ENCODE results near the gene SPATA31A6.
"Not testable (repeated sequence)": the region's sequence is repeated elsewhere in the genome, so short reads cannot be mapped to it uniquely, and the experiment has no call there.

Gene SPATA31A6

DNA sequence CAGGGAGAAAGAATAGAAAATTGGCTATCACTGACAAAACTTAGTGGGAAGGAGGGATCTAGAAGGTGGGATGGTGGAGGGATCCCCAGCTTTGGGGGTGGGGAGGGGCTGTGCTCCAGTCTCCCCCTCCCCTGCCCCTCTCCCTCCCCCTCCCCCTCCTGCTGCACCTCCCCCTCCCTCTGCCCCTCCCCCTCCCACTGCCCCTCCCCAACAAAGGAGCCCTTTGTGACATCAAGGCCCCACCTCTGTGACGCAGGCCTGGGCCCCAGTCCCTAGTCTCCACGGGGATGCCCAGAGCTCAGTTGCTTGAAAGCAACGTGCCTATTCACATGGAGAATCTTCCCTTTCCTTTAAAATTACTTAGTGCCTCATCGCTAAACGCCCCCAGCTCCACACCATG lies at the start of gene SPATA31A6:
Gene SPATA31A6 (plus strand): TSS at position 301 of the 400 bp plus-strand sequence. CDS start 29 bp downstream, at position 330.
- not testable (repeated sequence) for DNase-seq

DNA sequence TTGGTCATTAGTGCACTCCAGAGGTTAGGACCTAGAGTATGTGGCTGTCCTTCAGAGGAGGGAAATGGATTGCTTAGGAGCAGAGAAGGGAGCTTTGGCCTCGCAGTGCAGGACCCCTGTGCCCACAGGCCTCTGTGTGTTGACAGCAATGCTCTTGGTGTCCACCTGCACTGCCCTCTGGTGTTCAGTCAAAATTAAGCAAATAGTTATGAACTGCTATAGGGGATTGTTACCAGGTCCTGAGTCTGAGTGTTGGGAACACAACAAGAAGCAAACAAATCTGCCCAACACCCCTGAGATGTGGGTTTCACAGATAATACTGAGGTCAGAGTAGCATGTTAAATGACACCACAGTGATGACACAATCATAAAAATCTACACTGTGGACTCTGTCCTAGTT lies 23.2 kb upstream of the SPATA31A6 start:
- DNase-seq, result not testable (repeated sequence)

DNA sequence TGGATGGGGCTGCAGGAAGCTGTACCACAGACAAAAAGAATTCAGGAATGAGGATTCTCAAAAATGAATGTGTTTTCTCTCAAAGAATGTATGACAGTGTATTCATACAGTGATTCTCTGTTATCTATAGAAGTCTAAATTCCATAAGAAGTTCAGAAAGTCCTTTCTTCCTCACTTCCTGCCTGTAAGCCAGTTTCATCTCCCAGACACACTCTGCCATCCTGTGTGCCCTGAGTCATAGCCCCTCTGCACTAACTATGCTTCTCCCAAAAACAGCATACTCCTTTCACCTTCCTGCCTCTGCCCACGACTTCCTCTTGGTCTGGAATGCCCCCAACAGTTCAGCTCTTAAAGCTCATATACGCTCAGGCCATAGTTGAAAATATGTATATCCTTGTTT lies 36.4 kb downstream of the SPATA31A6 start:
- not testable (repeated sequence) for DNase-seq

DNA sequence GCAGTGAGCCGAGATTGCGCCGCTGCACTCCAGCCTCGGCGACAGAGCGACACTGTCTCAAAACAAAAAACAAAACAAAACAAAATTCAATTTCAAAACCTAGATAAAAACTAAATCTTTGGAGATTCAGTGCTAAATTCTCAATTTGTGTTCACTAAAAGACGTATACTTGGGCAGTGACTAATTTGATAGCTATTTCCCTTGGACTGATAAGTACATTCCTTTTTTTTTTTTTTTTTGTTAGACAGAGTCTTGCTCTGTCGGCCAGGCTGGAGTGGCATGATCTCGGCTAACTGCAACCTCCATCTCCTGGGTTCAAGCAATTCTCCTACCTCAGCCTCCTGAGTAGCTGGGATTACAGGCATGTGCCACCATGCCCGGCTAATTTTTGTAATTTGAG lies 39.8 kb downstream of the SPATA31A6 start:
- DNase-seq, result not testable (repeated sequence)

DNA sequence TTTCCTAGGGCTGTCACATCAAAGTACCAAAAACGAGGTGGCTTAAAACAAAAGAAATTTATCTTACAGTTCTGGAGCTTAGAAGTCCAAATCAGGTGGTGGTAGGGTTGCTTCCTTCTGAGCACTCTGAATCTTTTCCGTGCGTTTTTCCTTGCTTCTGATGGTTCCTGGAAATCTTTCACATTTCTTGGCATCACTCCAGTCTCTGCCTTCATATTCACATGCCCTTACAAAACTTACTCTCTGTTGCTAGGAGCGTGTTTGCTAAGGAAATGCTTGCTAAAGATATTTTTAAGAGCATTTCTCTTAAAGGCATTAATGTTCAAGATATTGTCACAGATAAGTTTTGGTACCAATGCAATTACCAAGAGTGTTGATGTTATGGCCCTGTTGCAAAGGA lies 49.6 kb downstream of the SPATA31A6 start:
- DNase-seq, result not testable (repeated sequence)

DNA sequence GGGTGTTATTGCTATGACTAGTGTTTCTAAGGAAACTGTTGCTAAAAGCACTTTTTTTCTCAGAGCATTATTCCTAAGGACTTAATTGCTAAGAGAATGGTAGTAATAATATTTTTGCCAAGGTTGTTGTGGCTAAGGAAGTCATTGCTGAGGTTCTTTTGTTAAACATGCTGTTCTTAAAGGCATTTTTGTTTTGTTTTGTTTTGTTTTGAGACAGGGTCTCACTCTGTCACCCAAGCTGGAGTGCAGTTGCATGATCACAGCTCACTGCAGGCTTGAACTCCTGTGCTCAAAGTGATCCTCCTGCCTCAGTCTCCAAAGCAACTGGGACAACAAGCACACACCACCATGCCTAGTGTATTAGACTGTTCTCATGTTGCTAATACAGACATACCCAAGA lies 51.2 kb downstream of the SPATA31A6 start:
- DNase-seq, result not testable (repeated sequence)

DNA sequence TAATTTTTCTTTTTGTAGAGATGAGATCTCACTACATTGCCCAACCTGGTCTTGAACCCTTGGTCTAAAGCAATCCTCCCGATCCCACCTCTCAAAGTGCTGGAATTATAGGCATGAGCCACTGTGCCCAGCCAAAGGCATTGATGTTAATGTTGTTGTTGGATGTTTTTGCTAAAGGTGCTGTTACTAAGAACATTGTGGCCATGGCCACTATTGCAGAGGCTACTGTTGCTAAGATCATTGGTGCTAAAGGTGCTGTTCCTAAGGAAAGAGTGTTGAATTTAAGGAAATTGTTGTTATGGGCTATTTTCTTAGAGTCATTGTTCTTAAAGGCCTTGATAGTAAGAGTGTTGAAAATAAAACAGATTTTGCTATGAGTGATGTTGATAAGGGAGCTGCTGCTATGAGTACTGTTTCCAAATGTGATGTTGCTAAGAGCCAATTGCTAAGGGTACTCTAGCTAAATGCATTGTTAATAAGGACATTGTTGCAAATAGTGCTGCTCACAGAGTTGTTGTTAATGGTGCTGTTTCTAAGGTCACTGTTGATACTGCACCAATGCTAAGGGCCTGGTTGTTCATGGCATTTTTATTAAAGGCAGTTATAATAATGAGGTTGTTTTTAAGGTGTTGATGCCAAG lies 52.0 kb downstream of the SPATA31A6 start:
- DNase-seq, result not testable (repeated sequence)

DNA sequence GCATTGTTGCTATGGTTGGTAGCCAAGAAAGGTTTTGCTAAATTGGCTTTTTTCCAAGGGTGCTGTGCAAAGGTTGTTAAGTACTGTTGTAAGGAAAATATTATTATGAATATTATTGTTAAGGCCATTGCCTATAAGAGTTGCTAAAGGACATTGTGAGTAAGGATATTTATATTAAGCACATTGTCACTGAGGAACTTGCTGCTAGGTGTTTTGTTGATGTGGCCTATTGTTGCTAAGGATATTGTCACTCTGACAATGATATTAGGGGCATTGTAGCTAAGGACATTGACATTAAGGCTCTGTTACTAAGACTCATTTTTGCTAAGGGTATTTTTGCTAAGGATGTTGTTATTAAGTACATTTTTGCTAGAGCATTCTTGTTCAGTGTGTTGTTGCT lies 52.6 kb downstream of the SPATA31A6 start:
- DNase-seq, result not testable (repeated sequence)

DNA sequence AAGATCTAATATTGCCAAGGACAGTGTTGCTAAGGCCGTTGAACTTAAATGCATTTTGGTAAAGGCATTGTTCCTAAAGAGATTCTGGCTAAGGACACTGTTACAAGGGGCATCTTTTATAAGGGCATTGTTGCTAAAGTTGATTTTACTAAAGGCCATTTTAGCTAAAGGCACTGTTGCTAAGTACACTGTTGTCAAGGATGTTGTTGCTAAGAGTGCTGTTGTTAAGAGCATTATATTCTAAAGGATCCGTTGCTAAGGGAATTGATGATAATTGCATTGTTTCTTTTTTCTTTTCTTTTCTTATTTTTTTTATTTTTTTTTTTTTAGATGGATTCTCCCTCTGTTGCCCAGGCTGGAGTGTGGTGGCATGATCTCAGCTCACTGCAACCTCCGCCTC lies 53.9 kb downstream of the SPATA31A6 start:
- DNase-seq, result not testable (repeated sequence)

DNA sequence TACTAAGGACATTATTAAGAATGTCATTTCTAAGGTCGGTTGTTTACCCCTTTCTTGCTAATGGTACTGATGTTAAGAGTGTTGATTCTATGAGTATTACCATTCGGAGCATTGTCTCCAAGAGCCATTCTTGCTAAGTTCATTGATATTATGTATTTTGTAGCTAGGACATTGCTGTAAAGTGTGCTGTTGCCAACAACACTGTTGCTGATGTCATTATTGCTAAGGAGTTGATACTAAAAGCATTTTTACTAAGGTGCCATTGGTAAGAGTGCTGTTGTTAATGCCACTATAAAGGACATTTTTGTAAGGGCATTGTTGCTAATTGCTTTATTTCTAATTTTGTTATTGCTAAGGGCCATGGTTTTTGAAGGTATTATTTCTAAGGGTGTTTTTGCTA lies 55.4 kb downstream of the SPATA31A6 start:
- DNase-seq, result not testable (repeated sequence)
